GM18505 (cell line): ENCODE data around the gene ZNF263.

Experiments used
- ATAC-seq: cut with Tn5 transposase; IDR thresholded peaks from one replicate; pipeline ENCODE4 v1.9.1; 2021; ENCODE audit not compliant: unreplicated experiment
- POLR2A ChIP-seq: IDR thresholded peaks from 4 replicates; pipeline ENCODE4 v1.6.1; 2011; ENCODE audit warnings: borderline replicate concordance; ENCODE audit not compliant: insufficient read depth, insufficient read length; ENCODE audit errors: extremely low read depth

ZNF263 gene

GRCh38 chr16:3282730-3283542 lies at the start of gene ZNF263:
Gene ZNF263, plus strand, starts transcription at chr16:3283491. Its CDS starts 328 bp downstream, at chr16:3283819.
- peak; percentile 78 for ATAC-seq
- peak; percentile 79 for TF ChIP-seq POLR2A

DNA sequence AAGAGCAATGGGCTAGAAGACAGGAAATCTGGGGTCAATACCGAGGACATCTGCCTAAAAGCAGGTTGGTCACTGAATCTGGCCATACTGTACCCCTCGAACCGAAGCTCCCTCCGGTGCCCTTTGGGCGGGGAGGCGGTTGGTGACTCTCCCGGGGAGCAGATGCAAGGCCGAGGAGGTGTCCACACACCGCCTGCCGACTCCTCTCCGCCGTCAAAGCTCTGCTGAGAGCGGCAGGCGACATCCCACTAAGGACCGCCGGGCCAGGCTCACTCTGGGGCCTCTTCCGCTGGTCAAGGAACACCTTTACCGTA lies 48.8 kb upstream of the ZNF263 start:
- ATAC-seq = no peak
- no peak for TF ChIP-seq POLR2A

GRCh38 chr16:3234857-3235561 lies 48.3 kb upstream of the ZNF263 start, which contains the start of gene ZNF200:
Gene ZNF200, minus strand, starts transcription at chr16:3235158. Its CDS starts 1,403 bp downstream, at chr16:3233755.
- peak; percentile 89 for TF ChIP-seq POLR2A
- ATAC-seq = peak; percentile 94

- TF ChIP-seq POLR2A = no peak
- no peak for ATAC-seq
Observed at GRCh38 chr16:3235856-3236669, 47.2 kb upstream of the ZNF263 start.

DNA sequence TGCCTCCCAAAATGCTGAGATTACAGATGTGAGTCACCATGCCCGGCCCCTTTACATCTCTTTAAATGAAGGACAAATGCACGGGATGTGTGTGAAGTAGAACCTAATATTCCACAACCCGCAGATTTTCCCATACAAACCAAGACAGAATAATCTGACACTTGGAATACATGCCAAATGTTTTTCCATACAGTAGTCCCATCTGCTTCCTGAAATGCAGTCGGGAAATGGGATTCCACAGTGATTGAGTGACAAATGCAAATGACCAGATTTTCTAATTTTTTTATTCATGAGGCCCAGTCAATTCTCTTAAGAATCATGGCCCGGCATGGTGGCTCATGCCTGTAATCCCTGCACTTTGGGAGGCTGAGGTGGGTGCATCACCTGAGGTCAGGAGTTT lies 41.5 kb upstream of the ZNF263 start:
- no peak for TF ChIP-seq POLR2A
- ATAC-seq = no peak

GRCh38 chr16:3242709-3243108 lies 40.6 kb upstream of the ZNF263 start:
- ATAC-seq = no peak
- no peak for TF ChIP-seq POLR2A

DNA sequence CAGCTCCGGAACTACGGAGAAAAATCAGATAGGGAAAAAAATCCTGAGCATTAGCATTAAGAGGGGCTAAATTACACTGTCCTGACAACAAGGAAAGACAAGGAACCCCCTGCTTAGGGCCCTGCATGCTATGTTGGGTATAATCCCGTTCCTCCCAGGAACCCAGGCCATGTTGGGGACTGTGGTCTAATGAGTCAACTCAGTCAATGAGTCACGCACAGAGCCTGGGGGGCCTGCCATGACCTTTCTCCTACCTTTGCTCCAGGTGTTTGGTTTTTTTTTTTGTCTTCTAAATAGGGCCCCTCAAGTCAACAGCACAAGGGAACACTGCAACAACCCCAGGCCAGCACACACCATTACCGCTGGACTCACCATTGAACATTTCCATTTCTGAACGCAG lies 39.4 kb upstream of the ZNF263 start:
- no peak for ATAC-seq
- no peak for TF ChIP-seq POLR2A

DNA sequence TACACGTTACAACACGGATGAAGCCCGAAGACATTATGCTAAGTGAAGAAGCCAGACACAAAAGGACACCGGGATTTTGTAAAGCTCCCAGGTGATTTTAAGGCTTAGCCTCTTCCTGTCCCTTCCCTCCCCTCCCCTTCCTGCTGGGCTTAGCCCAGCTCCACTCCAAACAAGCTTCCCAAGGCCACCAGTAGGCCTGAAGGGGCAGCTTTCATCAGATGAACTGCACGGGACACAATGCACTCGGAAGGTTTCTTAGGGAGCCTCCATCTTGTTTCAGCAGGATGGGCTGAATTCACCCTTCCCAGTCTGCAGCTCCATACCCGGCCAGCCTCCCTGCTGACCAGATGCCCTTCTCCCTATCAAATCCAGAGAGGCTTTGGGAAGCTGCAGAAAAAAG lies 37.3 kb upstream of the ZNF263 start:
- no peak for TF ChIP-seq POLR2A
- no peak for ATAC-seq

DNA sequence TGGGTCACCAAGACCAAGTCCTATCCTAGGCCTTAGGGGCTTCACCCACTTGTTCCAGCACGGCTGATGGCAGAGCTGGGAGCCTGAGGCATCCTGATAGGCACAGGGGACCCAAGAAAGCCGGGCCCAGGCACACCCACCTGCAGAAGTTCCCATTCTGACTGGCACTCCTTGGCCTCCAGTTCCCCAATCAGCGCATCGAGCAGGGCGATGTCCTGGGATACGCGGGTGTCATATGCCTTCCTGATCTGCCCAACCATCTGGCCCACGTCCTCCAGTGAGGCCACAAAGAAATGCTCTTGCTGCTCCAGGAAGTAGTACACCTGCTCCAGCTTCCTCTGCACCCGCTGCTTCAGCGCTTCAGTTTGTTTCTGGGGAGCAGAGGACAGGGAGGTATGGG lies 36.4 kb upstream of the ZNF263 start:
- no peak for ATAC-seq
- TF ChIP-seq POLR2A = no peak

- TF ChIP-seq POLR2A = no peak
- ATAC-seq = no peak
Observed at GRCh38 chr16:3248596-3248995, 34.7 kb upstream of the ZNF263 start.

DNA sequence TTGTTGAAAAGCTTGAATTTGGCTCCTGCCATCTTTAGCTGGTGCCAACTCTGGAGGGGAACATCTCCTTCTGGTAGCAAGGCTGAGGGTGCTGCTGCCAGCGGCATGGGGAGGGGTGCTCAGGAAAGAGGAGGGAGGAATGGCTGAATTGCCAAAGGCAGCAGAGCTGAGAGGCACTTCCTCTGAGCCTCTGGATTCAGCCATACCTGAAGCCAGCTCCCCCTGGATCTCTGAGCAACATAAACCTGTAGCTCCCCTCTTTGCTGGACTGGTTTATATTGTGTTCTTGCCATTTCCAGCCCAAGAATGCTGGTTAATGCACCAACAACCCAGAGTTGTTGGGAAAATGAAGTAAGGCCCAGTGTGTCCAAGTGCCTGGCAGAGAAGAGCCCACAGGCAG lies 34.3 kb upstream of the ZNF263 start:
- no peak for TF ChIP-seq POLR2A

DNA sequence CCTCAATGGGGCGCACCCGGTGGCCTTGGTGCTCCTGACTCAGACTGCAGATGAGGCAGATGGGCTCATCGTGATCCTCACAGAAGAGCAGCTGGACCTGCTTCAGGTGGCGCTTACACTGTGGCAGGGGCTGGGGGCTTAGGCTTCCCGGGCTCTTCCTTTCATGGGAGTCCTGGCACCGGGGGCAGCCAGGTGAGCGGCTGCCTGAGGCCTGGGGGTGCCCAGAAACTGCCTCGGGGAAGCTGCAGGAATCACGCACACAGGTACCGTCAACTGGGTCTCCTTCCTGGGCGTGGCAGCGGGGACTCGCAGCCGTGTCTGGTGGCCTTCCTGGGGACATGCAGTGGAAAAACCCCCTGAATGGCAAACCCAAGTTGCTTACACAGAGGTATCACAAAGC lies 33.8 kb upstream of the ZNF263 start:
- ATAC-seq = no peak

More for the DNA sequence above, 34.3 kb upstream of the ZNF263 start:
- no peak for ATAC-seq

GRCh38 chr16:3252967-3253366 lies 30.3 kb upstream of the ZNF263 start:
- no peak for TF ChIP-seq POLR2A
- no peak for ATAC-seq

More for the DNA sequence above, 33.8 kb upstream of the ZNF263 start:
- TF ChIP-seq POLR2A = no peak
